GM19239 (cell line): ENCODE results near the gene FSD2.
"Not testable (repeated sequence)": the region's sequence is repeated elsewhere in the genome, so short reads cannot be mapped to it uniquely, and the experiment has no call there.

Experiments
- DNase-seq: peaks from one replicate; pipeline ENCODE4 v3.0.0; 2011; ENCODE audit warnings: low spot score; ENCODE audit not compliant: insufficient read length
- FAIRE-seq: peaks from 2 replicates; lab custom pipeline; 2011; peaks lifted over from hg19 to GRCh38; lab: Jason Lieb, UNC

FSD2 gene

DNA sequence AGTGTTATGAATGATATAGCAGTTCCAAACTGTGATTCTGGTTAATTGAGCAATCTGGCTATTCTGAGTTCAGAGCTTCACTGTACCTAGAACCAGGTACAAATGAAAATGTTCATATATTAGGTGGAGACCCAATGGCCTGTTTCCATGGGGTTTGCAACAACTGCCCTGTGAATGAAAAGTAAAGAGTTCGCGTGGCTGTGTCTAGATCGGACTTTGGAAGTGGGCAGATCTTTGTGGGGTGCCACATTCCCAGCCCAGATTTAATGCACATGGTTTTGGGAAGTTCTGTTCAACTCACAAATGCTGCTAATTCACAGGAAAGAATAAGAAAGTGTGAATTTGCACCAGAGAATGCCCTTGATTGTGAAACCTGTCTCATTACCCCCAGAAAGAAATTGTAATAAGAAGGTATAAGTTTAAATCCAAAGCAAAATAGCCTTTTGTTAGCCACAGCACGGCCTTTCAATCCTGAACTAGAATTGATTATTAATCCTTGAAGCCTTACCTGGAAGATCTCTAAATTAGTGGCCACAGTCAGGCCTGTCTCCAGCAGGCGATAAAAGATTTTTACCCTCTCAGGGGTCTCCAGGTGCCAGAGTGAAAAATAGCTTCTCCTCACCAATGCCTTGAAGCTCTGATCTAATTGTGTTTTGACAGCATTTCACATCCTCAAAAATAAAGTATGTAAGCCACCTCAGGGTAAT, 26.2 kb upstream of the FSD2 start:
- DNase-seq, result no peak
- no peak for FAIRE-seq

DNA sequence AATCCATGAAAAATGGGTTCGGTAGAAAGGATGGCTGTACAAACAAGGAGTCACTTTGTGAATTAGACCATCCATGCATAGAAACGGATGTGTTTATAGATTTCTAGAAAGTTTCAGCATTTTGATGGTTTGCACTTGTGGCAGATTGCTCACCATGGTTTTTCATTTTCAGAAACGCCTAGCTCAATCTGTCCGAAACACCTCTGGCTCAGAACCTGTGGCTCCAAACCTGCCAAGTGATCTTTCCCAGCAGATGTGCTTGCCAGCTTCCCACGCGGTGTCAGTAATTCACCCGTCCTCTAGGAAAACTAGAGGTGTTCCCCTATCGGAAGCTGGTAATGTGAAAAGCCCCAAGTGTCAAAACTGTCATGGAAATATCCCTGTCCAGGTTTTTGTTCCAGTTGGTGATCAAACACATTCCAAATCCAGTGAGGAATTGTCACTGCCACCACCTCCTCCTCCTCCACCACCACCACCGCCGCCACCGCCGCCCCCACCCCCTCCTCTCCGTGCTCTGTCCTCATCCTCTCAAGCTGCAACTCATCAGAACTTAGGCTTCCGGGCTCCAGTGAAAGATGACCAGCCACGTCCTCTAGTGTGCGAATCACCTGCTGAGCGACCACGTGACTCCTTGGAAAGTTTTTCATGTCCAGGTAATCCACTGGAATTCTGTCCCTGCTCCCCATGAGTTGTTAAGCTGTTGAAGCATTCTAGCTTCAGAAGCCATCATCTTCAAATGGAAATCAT, 24.7 kb upstream of the FSD2 start:
- DNase-seq (no peak), FAIRE-seq (no peak)

DNA sequence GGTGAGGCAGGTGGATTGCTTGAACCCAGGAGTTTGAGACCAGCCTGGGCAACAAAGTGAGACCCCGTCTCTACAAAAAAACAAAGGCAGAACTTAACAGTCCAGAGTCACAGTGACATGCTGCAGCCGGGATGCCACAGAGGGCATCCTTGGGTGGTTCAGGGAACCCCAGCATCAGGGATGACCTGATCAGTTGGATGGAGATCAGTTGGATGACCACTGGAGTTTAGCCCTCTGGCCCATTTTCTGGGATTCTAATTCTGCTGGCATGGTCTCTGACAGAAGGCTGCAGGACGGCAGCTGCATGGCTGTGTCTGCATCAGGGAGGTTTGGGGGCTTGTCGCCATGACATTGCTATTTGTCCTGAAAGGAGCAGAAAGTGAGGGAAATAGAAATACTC, 23.4 kb upstream of the FSD2 start:
- DNase-seq (no peak), FAIRE-seq (no peak)

DNA sequence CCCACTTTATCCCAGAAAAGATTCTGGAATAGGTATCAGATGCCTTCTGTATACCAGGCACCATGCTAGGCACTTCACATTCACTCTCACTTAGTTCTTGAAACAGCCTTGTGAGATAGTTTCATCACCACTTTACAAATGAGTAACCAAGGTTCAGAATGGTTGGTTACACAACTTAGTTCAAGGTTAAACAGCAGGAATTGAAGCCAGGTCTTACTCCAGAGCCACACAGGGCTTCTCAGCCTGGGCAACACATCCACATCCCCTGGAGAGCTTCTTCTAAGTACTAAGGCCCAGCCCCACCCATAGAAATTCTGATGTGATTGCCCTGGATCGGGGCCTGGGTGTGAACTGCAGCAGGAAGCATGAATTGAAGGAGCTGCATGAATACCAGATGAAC, 22.2 kb upstream of the FSD2 start:
- FAIRE-seq (no peak), DNase-seq (no peak)

DNA sequence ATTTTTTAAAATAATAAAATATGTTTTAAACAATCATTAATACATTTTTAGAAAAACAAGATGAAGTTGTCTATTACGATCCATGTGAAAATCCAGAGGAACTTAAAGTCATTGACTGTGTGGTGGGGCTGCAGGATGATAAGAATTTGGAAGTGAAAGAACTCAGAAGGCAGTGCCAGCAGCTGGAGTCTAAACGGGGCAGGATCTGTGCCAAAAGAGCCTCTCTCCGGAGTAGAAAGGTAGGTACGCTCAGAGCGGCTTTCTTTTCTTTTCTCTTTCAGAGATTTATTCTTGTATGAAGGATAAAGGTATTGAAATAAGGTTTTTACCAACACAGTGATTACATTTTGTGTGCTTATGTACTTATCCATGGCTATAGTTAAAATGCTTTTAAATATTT, 17.2 kb upstream of the FSD2 start:
- DNase-seq (no peak), FAIRE-seq (no peak)

- not testable (repeated sequence) for FAIRE-seq, DNase-seq
These were observed 16.0 kb upstream of the FSD2 start for GRCh38 chr15:82821851-82822250.

DNA sequence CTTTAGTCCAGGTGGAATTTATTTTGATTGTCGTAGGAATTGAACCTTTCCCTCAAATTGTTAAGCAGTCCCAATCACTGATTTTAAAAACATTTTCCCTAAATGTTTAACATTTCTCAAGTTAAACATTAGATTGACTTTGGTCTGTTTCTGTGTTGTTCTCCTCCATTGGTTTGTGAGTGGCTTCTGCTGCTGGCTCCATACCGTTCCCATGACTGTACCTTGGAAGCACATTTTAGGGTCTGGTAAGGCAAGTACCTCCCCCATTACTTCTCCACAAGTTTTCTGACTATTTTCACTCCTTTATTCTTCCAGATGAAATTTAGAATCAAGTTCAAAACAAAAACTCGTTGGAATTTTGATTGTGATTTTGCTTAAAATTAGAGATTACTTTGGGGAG, 15.5 kb upstream of the FSD2 start:
- not testable (repeated sequence) for FAIRE-seq, DNase-seq

GRCh38 chr15:82820128-82820527, 14.3 kb upstream of the FSD2 start:
- FAIRE-seq, result no peak
- no peak for DNase-seq

- DNase-seq, result no peak
- no peak for FAIRE-seq
These were observed 7.1 kb upstream of the FSD2 start for GRCh38 chr15:82812994-82813393.

GRCh38 chr15:82810890-82811426, 5.1 kb upstream of the FSD2 start:
- no peak for DNase-seq
- peak; percentile 81 for FAIRE-seq

GRCh38 chr15:82810061-82810889, 4.4 kb upstream of the FSD2 start:
- no peak for DNase-seq
- no peak for FAIRE-seq

DNA sequence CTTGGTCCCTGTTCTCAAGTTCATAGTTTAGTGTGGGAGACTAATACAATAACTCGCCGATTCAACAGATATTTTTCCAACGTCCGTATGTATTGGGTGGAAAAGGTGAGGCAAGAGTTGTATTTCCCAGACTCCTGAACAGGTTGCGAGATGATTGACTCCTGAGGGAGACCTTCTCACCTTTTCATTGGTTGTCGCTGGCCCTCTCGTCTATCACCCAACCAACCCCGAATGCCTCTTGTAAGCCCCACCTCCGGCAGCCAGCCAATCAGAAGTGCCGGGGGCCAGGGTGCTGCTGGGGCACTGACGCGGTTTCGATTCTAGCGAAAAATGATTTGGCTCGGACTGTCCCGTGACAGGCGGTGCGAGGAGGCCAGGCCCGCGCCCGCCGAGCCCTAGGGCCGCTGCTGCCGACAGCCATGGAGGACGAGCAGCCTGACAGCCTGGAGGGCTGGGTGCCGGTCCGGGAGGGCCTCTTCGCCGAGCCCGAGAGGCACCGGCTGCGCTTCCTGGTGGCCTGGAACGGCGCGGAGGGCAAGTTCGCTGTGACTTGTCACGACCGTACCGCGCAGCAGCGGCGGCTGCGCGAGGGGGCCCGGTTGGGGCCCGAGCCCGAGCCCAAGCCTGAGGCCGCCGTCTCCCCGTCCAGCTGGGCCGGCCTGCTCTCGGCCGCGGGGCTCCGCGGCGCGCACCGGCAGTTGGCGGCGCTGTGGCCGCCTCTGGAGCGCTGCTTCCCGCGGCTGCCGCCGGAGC, 3.6 kb upstream of the FSD2 start, which contains the start of gene WHAMM:
Gene WHAMM (plus strand): TSS at position 321 of the 753 bp plus-strand sequence. CDS start 99 bp downstream, at position 420.
- peak; percentile 76 for DNase-seq
- peak; percentile 97 for FAIRE-seq

DNA sequence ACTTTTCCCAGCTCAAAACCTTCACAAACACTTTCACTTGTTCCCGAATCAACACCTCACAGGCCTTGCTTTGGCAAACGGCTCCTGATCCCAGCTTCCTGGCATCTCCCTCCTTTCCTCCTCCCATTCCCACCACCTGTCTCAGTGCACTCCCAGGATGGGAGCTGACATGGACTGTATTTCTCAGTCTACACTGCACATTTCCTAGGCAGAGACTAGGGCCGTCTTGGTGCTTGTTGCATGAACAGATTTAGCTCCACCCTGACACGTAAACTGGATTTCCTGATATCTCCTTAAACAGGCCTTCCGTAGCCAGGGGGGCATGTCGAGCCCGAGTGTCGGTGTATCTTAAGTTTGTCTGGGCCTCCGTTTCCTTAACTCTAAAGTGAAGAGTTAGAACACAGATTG, 2.8 kb upstream of the FSD2 start:
- FAIRE-seq (no peak), DNase-seq (no peak)

DNA sequence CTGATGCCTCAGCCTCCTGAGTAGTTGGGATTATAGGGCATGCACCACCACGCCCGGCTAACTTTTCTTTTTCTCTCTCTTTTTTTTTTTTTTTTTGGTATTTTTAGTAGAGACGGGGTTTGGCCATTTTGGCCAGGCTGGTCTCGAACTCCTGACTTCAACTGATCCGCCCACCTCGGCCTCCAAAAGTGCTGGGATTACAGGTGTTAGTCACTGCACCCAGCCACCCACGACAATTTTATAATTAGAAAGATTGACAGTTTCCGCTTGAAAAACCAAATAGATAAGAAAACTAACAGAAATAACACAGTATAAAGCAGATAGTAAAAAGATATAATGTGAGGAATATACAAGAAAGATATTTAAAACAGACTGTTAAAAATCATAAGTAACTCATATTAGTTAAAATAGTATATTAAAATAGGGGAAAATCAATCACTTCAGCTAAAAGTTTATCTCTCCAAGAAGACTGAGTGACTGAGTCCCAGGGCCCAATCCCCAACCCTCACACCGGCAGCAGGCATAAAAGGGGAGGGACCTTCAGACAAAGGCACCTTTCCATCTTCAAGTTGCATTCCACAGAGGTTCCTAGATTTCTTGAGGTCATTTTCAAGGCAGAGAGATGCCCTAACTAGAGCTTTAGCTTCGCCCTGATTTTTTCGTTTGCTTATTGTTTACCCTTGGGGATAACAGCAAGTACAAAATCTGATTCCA, 2.2 kb upstream of the FSD2 start:
- DNase-seq, result no peak
- FAIRE-seq, result peak; percentile 14

- DNase-seq (no peak), FAIRE-seq (no peak)
These were observed 1.3 kb downstream of the FSD2 start for GRCh38 chr15:82804575-82804949.

DNA sequence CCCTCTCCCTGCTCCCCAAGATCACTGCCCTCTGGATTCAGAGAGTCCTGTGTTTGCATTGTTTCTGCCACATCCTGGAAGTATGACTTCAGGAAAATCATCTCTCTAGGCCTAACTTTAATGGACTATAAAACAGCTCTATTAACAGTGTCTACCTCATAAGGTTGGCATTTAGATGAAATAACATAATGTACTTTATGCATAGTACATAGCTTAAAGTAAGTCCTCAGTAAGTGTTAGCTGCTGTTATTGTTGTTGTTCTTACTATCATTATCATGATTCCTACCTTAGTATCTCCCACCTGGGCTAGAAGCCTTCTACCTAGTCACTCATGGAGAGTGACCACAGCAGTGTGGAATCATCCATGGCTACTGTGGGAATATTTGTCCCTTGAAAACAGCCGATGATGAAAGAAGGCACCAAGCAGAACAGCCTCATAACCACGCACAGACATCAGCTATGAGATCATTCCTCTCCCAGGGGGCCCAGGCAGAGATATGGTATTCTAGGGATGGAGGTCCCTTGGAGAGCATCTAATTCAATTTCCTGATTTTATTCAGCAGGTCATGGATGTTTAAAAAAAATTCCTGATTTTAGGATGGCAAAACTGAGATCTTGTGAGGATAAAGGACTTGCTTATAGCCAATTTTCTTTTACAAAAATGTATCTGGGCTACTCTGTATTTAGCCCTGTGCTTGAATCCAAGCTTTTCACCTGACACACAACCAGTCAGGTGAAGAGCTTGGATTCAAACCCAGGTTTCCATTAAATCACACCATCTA, 1.9 kb downstream of the FSD2 start:
- DNase-seq (no peak), FAIRE-seq (no peak)

- DNase-seq (no peak), FAIRE-seq (no peak)
These were observed 3.4 kb downstream of the FSD2 start for GRCh38 chr15:82802497-82802896.

GRCh38 chr15:82799183-82799841, 6.6 kb downstream of the FSD2 start:
- FAIRE-seq (no peak), DNase-seq (no peak)
